ENCODE measurements around the gene GRAMD1A. TPM values are rescaled to one million over a fixed set of nuclear protein-coding genes. Genes with fewer than 3 reads are reported as not detected.

The GRAMD1A gene
- total and polyA plus RNA-seq, 2 of the 8 experiments (the other 6 are each of a cell fraction or from before 2014, with no cell fraction given): 113 to 154 TPM

- TF ChIP-seq, protein P1, sequence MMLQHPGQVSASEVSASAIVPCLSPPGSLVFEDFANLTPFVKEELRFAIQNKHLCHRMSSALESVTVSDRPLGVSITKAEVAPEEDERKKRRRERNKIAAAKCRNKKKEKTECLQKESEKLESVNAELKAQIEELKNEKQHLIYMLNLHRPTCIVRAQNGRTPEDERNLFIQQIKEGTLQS (IDR thresholded peaks at IDR 0.05; ENCODE audit: insufficient read depth, low read depth, low read length): no peak
- TF ChIP-seq POLR2AphosphoS5 (IDR thresholded peaks at IDR 0.05; ENCODE audit: low read depth, low read length) (no peak), JUND (IDR thresholded peaks at IDR 0.05; ENCODE audit: low read length) (no peak), NRF1 (IDR thresholded peaks at IDR 0.05; ENCODE audit: low read depth, low read length) (no peak)
Measured at GRCh38 chr19:35043906-35044305, 43.8 kb downstream of the GRAMD1A start (continued).

Measured in H1 (cell line).